Brain microvascular endothelial cell (primary cell): ENCODE data around the gene TGFB1I1.
"Not testable (repeated sequence)": the region's sequence is repeated elsewhere in the genome, so short reads cannot be mapped to it uniquely, and the experiment has no call there.

Source experiments
- DNase-seq: peaks from one replicate; pipeline ENCODE4 v3.0.0-alpha.2; 2020
- H3K27ac ChIP-seq: fragments of 250-450 bp; sonication (Bioruptor Pico); 2 replicates; pipeline ENCODE4 v1.5.1; 2020; ENCODE audit warnings: mild to moderate bottlenecking, moderate library complexity
- H3K27me3 ChIP-seq: fragments of 250-450 bp; sonication (Bioruptor Pico); replicated peaks from 2 replicates; pipeline ENCODE4 v1.5.1; 2020; ENCODE audit warnings: mild to moderate bottlenecking
- H3K36me3 ChIP-seq: fragments of 250-450 bp; sonication (Bioruptor Pico); replicated peaks from 2 replicates; pipeline ENCODE4 v1.5.1; 2020; ENCODE audit warnings: mild to moderate bottlenecking
- H3K4me3 ChIP-seq: 2 replicates; pipeline ENCODE4 v1.5.1; 2011; ENCODE audit warnings: low read depth, mild to moderate bottlenecking, control low read depth, low read length, moderate library complexity
- CTCF ChIP-seq: IDR thresholded peaks from 2 replicates; pipeline ENCODE4 v1.5.1; 2011; ENCODE audit warnings: low read depth, mild to moderate bottlenecking, moderate library complexity, low read length, control low read depth, inconsistent platforms; ENCODE audit errors: missing control alignments
- in situ Hi-C: cut with HindIII; loops from 2 replicates; pipeline ENCODE4 v1.10.0; 2017; ENCODE audit warnings: low sequenced_read_pairs, low pct_ligation_motif_present

TGFB1I1 gene

GRCh38 chr16:31501966-31502348 lies 30.0 kb downstream of the TGFB1I1 start:
- no peak for DNase-seq
- peaks cover 21% of the 10 kb centered on the region for H3K36me3 ChIP-seq
- TF ChIP-seq CTCF = no peak
- no peak overlapping the region for H3K4me3 ChIP-seq
- no peaks in the 10 kb centered on the region for H3K27me3 ChIP-seq
- no peak overlapping the region for H3K27ac ChIP-seq
- in situ Hi-C loops = no loop called here

GRCh38 chr16:31502981-31503380 lies 31.0 kb downstream of the TGFB1I1 start:
- Histone ChIP-seq H3K36me3 (peaks cover 16% of the 10 kb centered on the region), H3K4me3 (no peak overlapping the region), H3K27me3 (no peaks in the 10 kb centered on the region), H3K27ac (no peak overlapping the region)
- in situ Hi-C loops = no loop called here
- no peak for TF ChIP-seq CTCF
- DNase-seq = no peak

GRCh38 chr16:31503555-31503954 lies 31.6 kb downstream of the TGFB1I1 start:
- in situ Hi-C loops, H3K27me3 ChIP-seq, H3K27ac ChIP-seq, H3K4me3 ChIP-seq, DNase-seq: not testable (repeated sequence)
- H3K36me3 ChIP-seq = peaks cover 17% of the 10 kb centered on the region

GRCh38 chr16:31504159-31504558 lies 32.2 kb downstream of the TGFB1I1 start:
- no peak for DNase-seq
- Histone ChIP-seq H3K27me3 (no peaks in the 10 kb centered on the region), H3K4me3 (no peak overlapping the region), H3K27ac (no peak overlapping the region), H3K36me3 (peaks cover 14% of the 10 kb centered on the region)
- no peak for TF ChIP-seq CTCF
- in situ Hi-C loops = no loop called here

GRCh38 chr16:31505483-31505882 lies 33.5 kb downstream of the TGFB1I1 start:
- in situ Hi-C loops = no loop called here
- Histone ChIP-seq H3K27me3 (no peaks in the 10 kb centered on the region), H3K36me3 (peaks cover 7% of the 10 kb centered on the region), H3K4me3 (no peak overlapping the region), H3K27ac (no peak overlapping the region)
- no peak for TF ChIP-seq CTCF
- no peak for DNase-seq

GRCh38 chr16:31507617-31507928 lies 35.6 kb downstream of the TGFB1I1 start:
- Histone ChIP-seq H3K4me3 (peak overlapping the region; percentile 97), H3K27ac (peak overlapping the region; percentile 97), H3K36me3 (peaks cover 7% of the 10 kb centered on the region), H3K27me3 (no peaks in the 10 kb centered on the region)
- no peak for TF ChIP-seq CTCF
- in situ Hi-C loops = no loop called here
- no peak for DNase-seq
